GM23248 (cell line): Measurements from ENCODE around the gene FKBP4. TPM values are rescaled to one million over a fixed set of nuclear protein-coding genes. Genes with fewer than 3 reads are reported as not detected.

Experiments
- DNase-seq: peaks from one replicate; pipeline ENCODE4 v3.0.0-alpha.2; 2015
- H2AFZ ChIP-seq: fragments of 200-600 bp; sonication (generic); 2 replicates; pipeline ENCODE4 v1.6.1; 2016; ENCODE audit warnings: antibody characterized with exemption
- H3F3A ChIP-seq: fragments of 200-600 bp; sonication (generic); 2 replicates; pipeline ENCODE4 v1.6.1; 2016; ENCODE audit warnings: mild to moderate bottlenecking, antibody characterized with exemption, mixed run types; ENCODE audit not compliant: insufficient read depth
- H3K27ac ChIP-seq: fragments of 200-600 bp; sonication (generic); 2 replicates; pipeline ENCODE4 v1.5.1; 2016; ENCODE audit warnings: mild to moderate bottlenecking
- H3K27me3 ChIP-seq: fragments of 200-600 bp; sonication (generic); replicated peaks from 2 replicates; pipeline ENCODE4 v1.6.1; 2016; ENCODE audit warnings: mild to moderate bottlenecking; ENCODE audit not compliant: insufficient read depth
- H3K36me3 ChIP-seq: fragments of 200-600 bp; sonication (generic); 2 replicates; pipeline ENCODE4 v1.6.1; 2016; ENCODE audit warnings: low read depth, mild to moderate bottlenecking
- H3K4me1 ChIP-seq: fragments of 200-600 bp; sonication (generic); 2 replicates; pipeline ENCODE4 v1.6.1; 2016; ENCODE audit warnings: mild to moderate bottlenecking; ENCODE audit not compliant: insufficient read depth
- H3K4me2 ChIP-seq: fragments of 200-600 bp; sonication (generic); one replicate; pipeline ENCODE4 v1.6.1; 2016; ENCODE audit warnings: mild to moderate bottlenecking; ENCODE audit not compliant: unreplicated experiment
- H3K4me3 ChIP-seq: fragments of 200-600 bp; sonication (generic); 2 replicates; pipeline ENCODE4 v1.5.1; 2016; ENCODE audit warnings: mild to moderate bottlenecking
- H3K79me2 ChIP-seq: fragments of 200-600 bp; sonication (generic); 2 replicates; pipeline ENCODE4 v1.6.1; 2016; ENCODE audit warnings: mild to moderate bottlenecking; ENCODE audit not compliant: insufficient read depth
- H3K9ac ChIP-seq: fragments of 200-600 bp; sonication (generic); 2 replicates; pipeline ENCODE4 v1.6.1; 2016; ENCODE audit warnings: mild to moderate bottlenecking
- H3K9me2 ChIP-seq: fragments of 200-600 bp; sonication (generic); 2 replicates; pipeline ENCODE4 v1.6.1; 2016; ENCODE audit warnings: mixed run types, mild to moderate bottlenecking, moderate library complexity; ENCODE audit not compliant: insufficient read depth
- H3K9me3 ChIP-seq: fragments of 200-600 bp; sonication (generic); one replicate; pipeline ENCODE4 v1.6.1; 2017; ENCODE audit warnings: low read depth
- H4K20me1 ChIP-seq: fragments of 200-600 bp; sonication (generic); 2 replicates; pipeline ENCODE4 v1.6.0; 2016; ENCODE audit not compliant: insufficient read depth
- EZH2 ChIP-seq: fragments of 200-600 bp; sonication (generic); IDR thresholded peaks from 2 replicates; pipeline ENCODE4 v1.6.1; 2018; ENCODE audit warnings: antibody characterized with exemption, mild to moderate bottlenecking; ENCODE audit not compliant: insufficient read depth, poor library complexity, severe bottlenecking
- EZH2phosphoT487 ChIP-seq: fragments of 200-600 bp; sonication (generic); IDR thresholded peaks from 2 replicates; pipeline ENCODE4 v1.6.1; 2018; ENCODE audit warnings: antibody characterized with exemption, moderate library complexity, mild to moderate bottlenecking, low read depth; ENCODE audit not compliant: insufficient read depth
- WGBS, 2 experiments: methylation state at CpG; one replicate each; pipeline ENCODE4 v1.1.6; 2015 to 2017; ENCODE audit warnings: low lambda C conversion rate in 2 of 2, low coverage in 1 of 2; ENCODE audit errors: missing lambda C conversion rate in 2 of 2; 5-methylcytosine and 5-hydroxymethylcytosine counted together
- in situ Hi-C: fragments of 300-500 bp; cut with MboI; formaldehyde crosslinking; loops from 2 replicates; pipeline ENCODE4 v1.15.0; 2020
- polyA plus RNA-seq: library from polyadenylated mRNA; unstranded; fragments of >200 nt; fragmentation: Nextera tagmentation; extraction: Ambion mirVana; gene quantifications from 2 replicates; pipeline ENCODE4 v1.2.1, GENCODE V29; 2016
- total RNA-seq: library from RNA; depleted of rRNA; stranded (reverse); fragments of >200 nt; shearing (Covaris generic); gene quantifications from 2 replicates; pipeline ENCODE4 v1.2.3, GENCODE V29; 2014; rRNA removed

Gene FKBP4
- 24.0 and 27.6 TPM in 2 replicates for total RNA-seq
- polyA plus RNA-seq = 27.4 and 29.2 TPM in 2 replicates

DNA sequence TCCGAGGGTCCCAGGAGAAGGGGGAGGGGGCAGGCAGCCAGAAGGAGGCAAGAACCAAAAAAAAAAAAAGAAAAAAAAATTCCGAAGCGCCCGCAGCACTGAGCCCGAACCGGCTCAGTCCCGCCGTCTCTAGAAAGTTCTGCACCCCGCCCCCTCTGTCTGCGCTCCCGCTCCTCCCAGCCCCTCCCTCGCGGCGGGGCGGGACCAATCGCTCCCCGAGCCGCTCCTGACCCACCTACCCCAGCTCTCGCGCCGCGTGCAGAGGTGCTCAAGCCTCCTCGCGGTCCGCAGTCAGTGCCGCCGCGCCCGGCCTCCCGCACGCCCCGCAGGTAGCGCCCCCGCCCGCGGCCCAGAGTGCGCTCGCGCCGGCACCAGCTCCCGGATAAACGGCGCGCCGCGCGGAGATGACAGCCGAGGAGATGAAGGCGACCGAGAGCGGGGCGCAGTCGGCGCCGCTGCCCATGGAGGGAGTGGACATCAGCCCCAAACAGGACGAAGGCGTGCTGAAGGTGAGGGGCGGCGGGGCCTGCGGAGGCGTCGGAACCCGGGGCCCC lies at the start of gene FKBP4:
Gene FKBP4 (plus strand): TSS at position 235 of the 554 bp plus-strand sequence. CDS start 170 bp downstream, at position 405.
- Histone ChIP-seq H4K20me1 (no peaks in the 10 kb centered on the region), H3K9me3 (no peaks in the 10 kb centered on the region), H2AFZ (peak within 1 kb of the TSS; percentile 91), H3K9ac (peak within 1 kb of the TSS; percentile 85), H3K4me2 (peak within 1 kb of the TSS; percentile 98), H3K27me3 (no peaks in the 10 kb centered on the region), H3K4me3 (peak within 1 kb of the TSS; percentile 92), H3K36me3 (no peaks in the 10 kb centered on the region), H3K79me2 (peaks cover 24% of the 10 kb centered on the region), H3K4me1 (peaks cover 8% of the 10 kb centered on the region; the same call in 1 of the 2 replicates), H3F3A (no peaks in the 10 kb centered on the region), H3K9me2 (no peaks in the 10 kb centered on the region), H3K27ac (peak within 1 kb of the TSS; percentile 8; the same call in 1 of the 2 replicates)
- in situ Hi-C loops = no loop called here
- TF ChIP-seq EZH2 (no peak), EZH2phosphoT487 (no peak)
- WGBS, 2 experiments = 1 to 2% methylated on average over 41 to 56 of the region's 63 CpGs
- DNase-seq = peak; percentile 97

- no peaks in the 10 kb centered on the region for H3K79me2 ChIP-seq
- peaks cover 41% of the 10 kb centered on the region for H3K27me3 ChIP-seq
- WGBS, 2 experiments = 41 to 43% methylated on average over 2 of the region's 2 CpGs
- H3K4me3 ChIP-seq = no peak overlapping the region
- H2AFZ ChIP-seq = no peak overlapping the region
- H3K9me3 ChIP-seq = no peaks in the 10 kb centered on the region
- no peaks in the 10 kb centered on the region for H3K9me2 ChIP-seq
- H3K27ac ChIP-seq = no peak overlapping the region
- no peaks in the 10 kb centered on the region for H3K4me1 ChIP-seq
- in situ Hi-C loops = no loop called here
- TF ChIP-seq EZH2 (no peak), EZH2phosphoT487 (no peak)
- H3K9ac ChIP-seq = no peak overlapping the region
- H3K36me3 ChIP-seq = no peaks in the 10 kb centered on the region
- H4K20me1 ChIP-seq = no peaks in the 10 kb centered on the region
- DNase-seq = peak; percentile 7
- no peaks in the 10 kb centered on the region for H3F3A ChIP-seq
- no peak overlapping the region for H3K4me2 ChIP-seq
Observed at GRCh38 chr12:2745655-2746054, 49.1 kb upstream of the FKBP4 start.

DNA sequence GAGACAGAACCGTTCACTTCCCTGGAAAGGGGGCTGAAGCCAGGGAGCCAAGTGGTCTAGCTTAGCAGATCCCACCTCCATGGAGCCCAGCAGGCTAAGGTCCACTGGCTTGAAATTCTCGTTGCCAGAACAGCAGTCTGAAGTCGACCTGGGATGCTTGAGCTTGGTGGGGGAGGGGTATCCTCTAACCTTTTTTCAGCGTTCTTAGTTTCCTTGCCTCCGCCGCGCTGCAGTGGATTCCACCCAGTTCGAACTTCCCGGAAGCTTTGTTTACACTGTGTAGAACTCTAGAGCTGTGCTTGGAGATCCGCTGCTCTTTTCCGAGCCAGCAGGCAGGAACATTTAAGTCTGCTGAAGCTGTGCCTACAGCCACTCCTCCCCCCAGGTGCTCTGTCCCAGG lies 45.2 kb upstream of the FKBP4 start:
- H3K9ac ChIP-seq = no peak overlapping the region
- DNase-seq = no peak
- no peaks in the 10 kb centered on the region for H4K20me1 ChIP-seq
- no peak for TF ChIP-seq EZH2phosphoT487
- TF ChIP-seq EZH2 = no peak
- no peak overlapping the region for H3K4me2 ChIP-seq
- in situ Hi-C loops = no loop called here
- peaks cover 30% of the 10 kb centered on the region for H3K27me3 ChIP-seq
- H3K4me1 ChIP-seq = no peaks in the 10 kb centered on the region
- 60 to 71% methylated on average over 11 of the region's 11 CpGs for WGBS, 2 experiments
- H2AFZ ChIP-seq = no peak overlapping the region
- H3K27ac ChIP-seq = no peak overlapping the region
- H3K9me2 ChIP-seq = no peaks in the 10 kb centered on the region
- no peak overlapping the region for H3K4me3 ChIP-seq
- no peaks in the 10 kb centered on the region for H3K9me3 ChIP-seq
- H3F3A ChIP-seq = no peaks in the 10 kb centered on the region
- H3K79me2 ChIP-seq = no peaks in the 10 kb centered on the region
- no peaks in the 10 kb centered on the region for H3K36me3 ChIP-seq

DNA sequence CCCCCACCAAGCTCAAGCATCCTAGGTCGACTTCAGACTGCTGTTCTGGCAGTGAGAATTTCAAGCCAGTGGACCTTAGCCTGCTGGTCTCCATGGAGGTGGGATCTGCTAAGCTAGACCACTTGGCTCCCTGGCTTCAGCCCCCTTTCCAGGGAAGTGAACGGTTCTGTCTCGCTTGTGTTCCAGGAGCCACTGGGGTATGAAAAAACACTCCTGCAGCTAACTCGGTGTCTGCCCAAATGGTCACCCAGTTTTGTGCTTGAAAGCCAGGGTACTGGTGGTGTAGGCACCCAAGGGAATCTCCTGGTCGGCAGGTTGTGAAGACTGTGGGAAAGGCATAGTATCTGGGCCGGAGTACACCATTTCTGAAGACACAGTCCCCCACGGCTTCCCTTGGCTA lies 44.6 kb upstream of the FKBP4 start:
- Histone ChIP-seq H3K9me2 (no peaks in the 10 kb centered on the region), H3K9me3 (no peaks in the 10 kb centered on the region), H3K9ac (no peak overlapping the region), H3K36me3 (no peaks in the 10 kb centered on the region), H4K20me1 (no peaks in the 10 kb centered on the region), H2AFZ (no peak overlapping the region), H3K4me2 (no peak overlapping the region), H3K4me1 (no peaks in the 10 kb centered on the region), H3K27me3 (peaks cover 29% of the 10 kb centered on the region), H3F3A (no peaks in the 10 kb centered on the region), H3K27ac (no peak overlapping the region), H3K79me2 (no peaks in the 10 kb centered on the region), H3K4me3 (no peak overlapping the region)
- in situ Hi-C loops = no loop called here
- TF ChIP-seq EZH2 (no peak), EZH2phosphoT487 (no peak)
- 42 to 43% methylated on average over 7 of the region's 7 CpGs for WGBS, 2 experiments
- no peak for DNase-seq

DNA sequence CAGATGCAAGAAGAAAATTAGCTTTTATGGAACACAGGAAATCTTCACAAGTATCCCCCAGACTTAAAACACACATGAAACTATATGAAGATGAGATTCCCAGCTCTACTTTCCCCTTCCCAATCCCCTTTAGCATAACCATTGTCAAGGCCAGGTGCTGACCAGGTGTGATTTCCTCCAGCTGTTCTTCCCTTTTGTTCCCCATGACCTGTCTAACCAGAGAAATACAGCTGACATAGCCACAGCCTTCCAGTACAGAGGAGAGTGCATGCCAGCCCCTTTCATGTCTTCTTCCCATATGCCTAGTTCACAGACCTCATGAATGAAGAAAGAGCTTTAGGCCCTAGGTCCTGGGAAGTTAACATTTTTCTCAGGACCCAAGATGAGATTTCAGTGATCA lies 43.5 kb upstream of the FKBP4 start:
- no peaks in the 10 kb centered on the region for H3F3A ChIP-seq
- peaks cover 28% of the 10 kb centered on the region for H3K27me3 ChIP-seq
- in situ Hi-C loops = no loop called here
- H4K20me1 ChIP-seq = no peaks in the 10 kb centered on the region
- H3K27ac ChIP-seq = no peak overlapping the region
- H3K4me1 ChIP-seq = no peaks in the 10 kb centered on the region
- no peaks in the 10 kb centered on the region for H3K9me3 ChIP-seq
- no peak for DNase-seq
- H3K4me3 ChIP-seq = no peak overlapping the region
- H3K9ac ChIP-seq = no peak overlapping the region
- no peaks in the 10 kb centered on the region for H3K36me3 ChIP-seq
- H3K79me2 ChIP-seq = no peaks in the 10 kb centered on the region
- TF ChIP-seq EZH2phosphoT487 (no peak), EZH2 (no peak)
- no peak overlapping the region for H3K4me2 ChIP-seq
- no peak overlapping the region for H2AFZ ChIP-seq
- H3K9me2 ChIP-seq = no peaks in the 10 kb centered on the region
